NB4 (cell line): Measurements from ENCODE around the gene RPL37A.

ENCODE experiments used
- CTCF ChIP-seq: IDR thresholded peaks from one replicate; pipeline ENCODE4 v1.5.1; 2012; ENCODE audit warnings: low read depth, low read length
- MYC ChIP-seq: IDR thresholded peaks from 2 replicates; pipeline ENCODE4 v1.6.1; 2011; ENCODE audit warnings: low read depth, low read length
- POLR2A ChIP-seq: IDR thresholded peaks from 2 replicates; pipeline ENCODE4 v1.6.1; 2011; ENCODE audit warnings: mild to moderate bottlenecking; ENCODE audit not compliant: insufficient read length; ENCODE audit errors: extremely low read depth

GRCh38 chr2:216498070-216498378 is 620 bp upstream of the RPL37A start:
- TF ChIP-seq CTCF (no peak), POLR2A (no peak), MYC (no peak)
